Endothelial cell of coronary artery (primary cell): ENCODE measurements around the gene ZNF362. TPM values are rescaled to one million over a fixed set of nuclear protein-coding genes. Genes with fewer than 3 reads are reported as not detected.

Experiments
- total RNA-seq: library from RNA; depleted of rRNA; stranded (reverse); fragments of >200 nt; gene quantifications from 2 replicates; pipeline ENCODE4 v1.2.3, GENCODE V29; 2014

Gene ZNF362, protein sequence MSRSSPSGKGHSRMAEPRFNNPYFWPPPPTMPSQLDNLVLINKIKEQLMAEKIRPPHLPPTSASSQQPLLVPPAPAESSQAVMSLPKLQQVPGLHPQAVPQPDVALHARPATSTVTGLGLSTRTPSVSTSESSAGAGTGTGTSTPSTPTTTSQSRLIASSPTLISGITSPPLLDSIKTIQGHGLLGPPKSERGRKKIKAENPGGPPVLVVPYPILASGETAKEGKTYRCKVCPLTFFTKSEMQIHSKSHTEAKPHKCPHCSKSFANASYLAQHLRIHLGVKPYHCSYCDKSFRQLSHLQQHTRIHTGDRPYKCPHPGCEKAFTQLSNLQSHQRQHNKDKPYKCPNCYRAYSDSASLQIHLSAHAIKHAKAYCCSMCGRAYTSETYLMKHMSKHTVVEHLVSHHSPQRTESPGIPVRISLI
- 3.1 and 5.2 TPM in 2 replicates for total RNA-seq

GRCh38 chr1:33256471-33257206, at the start of gene ZNF362:
TSS of gene ZNF362 (plus strand) at chr1:33256492. CDS start at chr1:33270575, 14,083 bp downstream.

DNA sequence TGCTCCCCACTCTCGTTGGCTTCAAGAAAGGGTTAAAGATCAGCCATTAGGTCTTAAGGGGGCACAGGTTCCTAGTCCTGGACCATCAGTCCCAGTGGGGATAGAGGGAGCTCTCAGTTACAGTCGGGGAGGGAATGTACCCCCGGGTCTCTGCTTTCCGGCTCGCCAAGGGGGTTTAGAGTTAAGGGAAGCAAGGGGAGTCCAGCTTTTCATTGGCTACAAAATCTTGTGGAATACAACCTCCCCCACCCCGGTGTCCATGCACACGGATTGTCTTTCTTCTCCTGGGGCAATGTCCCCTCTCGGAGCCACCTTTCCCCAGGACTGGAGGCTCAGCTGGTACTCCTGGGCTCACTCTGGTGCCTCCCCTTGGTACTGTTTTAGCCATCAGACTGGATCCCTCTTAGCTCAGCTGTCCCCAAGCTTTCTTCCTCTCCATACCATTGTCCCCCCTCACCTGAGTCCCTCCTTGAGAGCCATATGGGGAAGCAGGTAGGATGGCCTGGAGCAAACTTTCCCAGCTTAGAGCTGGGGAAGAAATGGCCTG, 64.4 kb downstream of the ZNF362 start, which contains the start of gene A3GALT2:
TSS of gene A3GALT2 (minus strand) at position 480 of the 547 bp plus-strand sequence. CDS start at position 480, 0 bp downstream.

Other genes with a start within 250 kb of the ZNF362 start
- gene AK2, start 219.6 kb upstream of the ZNF362 start, total RNA-seq, result 75.1 and 88.6 TPM in 2 replicates
- gene AZIN2, start 175.3 kb upstream of the ZNF362 start, total RNA-seq, result 1.8 and 2.8 TPM in 2 replicates
- gene TRIM62, start 74.4 kb upstream of the ZNF362 start, total RNA-seq, result 1.5 and 2.6 TPM in 2 replicates
- gene A3GALT2, start 64.6 kb downstream of the ZNF362 start, total RNA-seq, result 0.09 TPM in 2 replicates
- gene PHC2, start 174.6 kb downstream of the ZNF362 start, total RNA-seq, result 69.1 and 70.7 TPM in 2 replicates
- gene ZSCAN20, start 216.2 kb downstream of the ZNF362 start, total RNA-seq, result 6.9 and 9.7 TPM in 2 replicates